Thoracic aorta (tissue), 2 donors: Measurements from ENCODE around the gene BCKDK. TPM values are rescaled to one million over a fixed set of nuclear protein-coding genes. Genes with fewer than 3 reads are reported as not detected.

Experiments
- ATAC-seq: fragments of 150-250 bp; one replicate; pipeline ENCODE4 v1.8.0; 2017; ENCODE audit warnings: low read depth; ENCODE audit not compliant: insufficient number of reproducible peaks, low FRiP score
- DNase-seq: peaks from one replicate; pipeline ENCODE4 v3.0.0-alpha.2; 2020; ENCODE audit warnings: low spot score
- H3K27ac ChIP-seq, 2 donors: fragments of 200-600 bp; sonication (generic); 1 replicate in 1 of 2; 2 replicates in 1 of 2; pipeline ENCODE4 v1.5.1; 2016; ENCODE audit warnings: mild to moderate bottlenecking in 2 of 2, moderate library complexity in 2 of 2
- H3K27me3 ChIP-seq: fragments of 200-600 bp; sonication (generic); replicated peaks from 2 replicates; pipeline ENCODE4 v1.6.0; 2016; ENCODE audit warnings: mild to moderate bottlenecking; ENCODE audit not compliant: insufficient read depth
- H3K36me3 ChIP-seq: fragments of 200-600 bp; sonication (generic); one replicate; pipeline ENCODE4 v1.5.1; 2016
- H3K4me1 ChIP-seq, 2 donors: fragments of 200-600 bp; sonication (generic); 1 replicate in 1 of 2; 2 replicates in 1 of 2; pipeline versions ENCODE4 v1.5.1 to v1.6.0; 2016; ENCODE audit warnings: low read depth in 2 of 2, mild to moderate bottlenecking in 1 of 2; ENCODE audit not compliant: control insufficient read depth in 1 of 2
- H3K4me3 ChIP-seq: fragments of 200-600 bp; sonication (generic); 2 replicates; pipeline ENCODE4 v1.5.1; 2016; ENCODE audit warnings: mild to moderate bottlenecking
- H3K9me3 ChIP-seq: fragments of 200-600 bp; sonication (generic); 2 replicates; pipeline ENCODE4 v1.5.1; 2016
- CTCF ChIP-seq: fragments of 200-600 bp; sonication (generic); IDR thresholded peaks from one replicate; pipeline ENCODE4 v1.5.1; 2019; ENCODE audit warnings: antibody characterized with exemption
- total RNA-seq, 2 donors: library from RNA; depleted of rRNA; stranded (reverse); fragments of >200 nt; gene quantifications; one replicate each; pipeline versions ENCODE4 v1.1.0 to v1.2.3, GENCODE V29; 2016

Gene BCKDK
- total RNA-seq, 2 donors from 2014 or later: 35.1 to 58.5 TPM

GRCh38 chr16:31087481-31087880, 20.7 kb upstream of the BCKDK start:
- Histone ChIP-seq H3K27me3 (no peaks in the 10 kb centered on the region), H3K4me3 (no peak overlapping the region), H3K4me1 (no peaks in the 10 kb centered on the region), H3K36me3 (peaks cover 31% of the 10 kb centered on the region), H3K9me3 (no peaks in the 10 kb centered on the region), H3K27ac (no peak overlapping the region)
- no peak for TF ChIP-seq CTCF
- no peak for DNase-seq
- no peak for ATAC-seq

GRCh38 chr16:31087971-31088370, 20.2 kb upstream of the BCKDK start:
- no peak for TF ChIP-seq CTCF
- no peak for DNase-seq
- Histone ChIP-seq H3K4me3 (no peak overlapping the region), H3K27me3 (no peaks in the 10 kb centered on the region), H3K27ac (no peak overlapping the region), H3K4me1 (no peaks in the 10 kb centered on the region), H3K9me3 (no peaks in the 10 kb centered on the region), H3K36me3 (peaks cover 30% of the 10 kb centered on the region)
- no peak for ATAC-seq

- Histone ChIP-seq H3K36me3 (peaks cover 27% of the 10 kb centered on the region), H3K4me3 (no peak within 1 kb of the TSS), H3K27me3 (no peaks in the 10 kb centered on the region), H3K27ac (no peak within 1 kb of the TSS), H3K9me3 (no peaks in the 10 kb centered on the region), H3K4me1 (no peaks in the 10 kb centered on the region)
- no peak for TF ChIP-seq CTCF
- DNase-seq (no peak), ATAC-seq (no peak)
Measured at GRCh38 chr16:31088459-31089183, 19.6 kb upstream of the BCKDK start, which contains the start of gene PRSS53. PRSS53 (minus strand) TSS chr16:31088943; CDS start chr16:31088809, 134 bp downstream.

- ATAC-seq: no peak
- Histone ChIP-seq H3K4me3 (no peak overlapping the region), H3K36me3 (peaks cover 25% of the 10 kb centered on the region), H3K9me3 (no peaks in the 10 kb centered on the region), H3K27ac (no peak overlapping the region), H3K4me1 (no peaks in the 10 kb centered on the region), H3K27me3 (no peaks in the 10 kb centered on the region)
- no peak for TF ChIP-seq CTCF
- no peak for DNase-seq
Measured at GRCh38 chr16:31089199-31089598, 19.0 kb upstream of the BCKDK start.

GRCh38 chr16:31090540-31090939, 17.6 kb upstream of the BCKDK start:
- Histone ChIP-seq H3K27me3 (no peaks in the 10 kb centered on the region), H3K4me3 (no peak overlapping the region), H3K9me3 (no peaks in the 10 kb centered on the region), H3K4me1 (peaks cover 0 to 4% of the 10 kb centered on the region in 2 donors), H3K36me3 (peaks cover 25% of the 10 kb centered on the region), H3K27ac (no peak overlapping the region)
- no peak for DNase-seq
- no peak for TF ChIP-seq CTCF
- no peak for ATAC-seq
